Panc1 (cell line): ENCODE data around the gene CAPN9. TPM values are rescaled to one million over a fixed set of nuclear protein-coding genes. Genes with fewer than 3 reads are reported as not detected.
"Not testable (repeated sequence)": the region's sequence is repeated elsewhere in the genome, so short reads cannot be mapped to it uniquely, and the experiment has no call there.

Experiments used
- ATAC-seq: fragments of 200-7000 bp; cut with Tn5 transposase; 2 replicates; pipeline ENCODE4 v1.9.1; 2020; ENCODE audit warnings: mild to moderate bottlenecking, moderate library complexity
- BruUV-seq: library from RNA; stranded (reverse); fragments of 400-500 nt; replicated peaks from 2 replicates; lab custom pipeline; 2021; lab: Mats Ljungman, UMichigan
- CTCF ChIA-PET: fragments of 300-600 bp; sonication (Branson Sonifier 250); formaldehyde crosslinking; loops from one replicate; lab custom pipeline; 2022; ENCODE audit warnings: antibody characterized with exemption; lab: Charles Lee
- POLR2A ChIA-PET: fragments of 300-600 bp; sonication (Branson Sonifier 250); formaldehyde crosslinking; loops from one replicate; lab custom pipeline; 2022; ENCODE audit warnings: antibody characterized with exemption; lab: Charles Lee
- DNase-seq: peaks from one replicate; pipeline ENCODE4 v3.0.0-alpha.2; 2010; ENCODE audit warnings: low read depth, low spot score
- H3K27ac ChIP-seq: 2 replicates; pipeline ENCODE4 v1.5.1; 2011; ENCODE audit warnings: mild to moderate bottlenecking, low read length, inconsistent platforms
- H3K27me3 ChIP-seq: fragments of 200-500 bp; sonication (Bioruptor generic); 2 replicates; pipeline ENCODE4 v1.6.0; 2014; ENCODE audit warnings: low read length, inconsistent platforms; ENCODE audit not compliant: control insufficient read depth, insufficient read depth
- H3K36me3 ChIP-seq: fragments of 200-500 bp; sonication (Bioruptor generic); 2 replicates; pipeline ENCODE4 v1.5.1; 2014; ENCODE audit warnings: inconsistent platforms, mild to moderate bottlenecking, low read length, moderate library complexity; ENCODE audit not compliant: control insufficient read depth, insufficient read depth
- H3K4me1 ChIP-seq: 2 replicates; pipeline ENCODE4 v1.5.1; 2011; ENCODE audit warnings: inconsistent platforms, mild to moderate bottlenecking, low read length, moderate library complexity; ENCODE audit not compliant: control insufficient read depth, insufficient read depth
- H3K4me3 ChIP-seq, 2 experiments: 2 replicates each; pipeline ENCODE4 v1.5.1; 2011 to 2012; ENCODE audit warnings: low read depth in 2 of 2, low read length in 2 of 2, mild to moderate bottlenecking in 2 of 2, inconsistent platforms in 1 of 2, moderate library complexity in 1 of 2
- H3K9me3 ChIP-seq: fragments of 200-500 bp; sonication (Bioruptor generic); 2 replicates; pipeline ENCODE4 v1.5.1; 2014; ENCODE audit warnings: low read depth, mild to moderate bottlenecking, inconsistent platforms, low read length, moderate library complexity; ENCODE audit not compliant: control insufficient read depth, insufficient read depth
- POLR2AphosphoS5 ChIP-seq: IDR thresholded peaks from 2 replicates; pipeline ENCODE4 v1.6.1; 2012; ENCODE audit warnings: mild to moderate bottlenecking, low read depth, low read length, moderate library complexity
- SIN3A ChIP-seq: IDR thresholded peaks from 2 replicates; pipeline ENCODE4 v1.6.1; 2012; ENCODE audit warnings: low read depth, mild to moderate bottlenecking, low read length, moderate library complexity, borderline replicate concordance; ENCODE audit not compliant: insufficient read depth
- TCF7L2 ChIP-seq: IDR thresholded peaks from 2 replicates; pipeline ENCODE4 v1.6.1; 2011; ENCODE audit warnings: mild to moderate bottlenecking, low read depth, low read length, inconsistent platforms
- in situ Hi-C: cut with HindIII; loops from 2 replicates; pipeline ENCODE4 v1.10.0; 2016; ENCODE audit warnings: low sequenced_read_pairs, low pct_unique_long_range_greater_than_20kb
- intact Hi-C: fragments of 100-400 bp; cut with micrococcal nuclease; formaldehyde crosslinking; loops from one replicate; pipeline ENCODE4 v1.10.0; 2022; ENCODE audit not compliant: unreplicated experiment
- total RNA-seq: library from RNA; stranded (reverse); gene quantifications from one replicate; pipeline ENCODE4 v1.2.1, GENCODE V29; 2021; ENCODE audit not compliant: unreplicated experiment
- TF ChIP-seq, protein P1 (sequence below): fragments of 450-650 bp; IDR thresholded peaks from 2 replicates; pipeline ENCODE4 v1.5.1; 2017; ENCODE audit warnings: mild to moderate bottlenecking
- TF ChIP-seq, protein P2 (sequence below), 2 experiments: IDR thresholded peaks; 2 replicates each; pipeline ENCODE4 v1.6.1; 2011 to 2012; ENCODE audit warnings: low read depth in 2 of 2, control low read depth in 1 of 2, low read length in 1 of 2, mild to moderate bottlenecking in 1 of 2, moderate library complexity in 1 of 2; ENCODE audit not compliant: insufficient read depth in 1 of 2

Gene CAPN9
- total RNA-seq, 1 experiment from 2014 or later: not detected

DNA sequence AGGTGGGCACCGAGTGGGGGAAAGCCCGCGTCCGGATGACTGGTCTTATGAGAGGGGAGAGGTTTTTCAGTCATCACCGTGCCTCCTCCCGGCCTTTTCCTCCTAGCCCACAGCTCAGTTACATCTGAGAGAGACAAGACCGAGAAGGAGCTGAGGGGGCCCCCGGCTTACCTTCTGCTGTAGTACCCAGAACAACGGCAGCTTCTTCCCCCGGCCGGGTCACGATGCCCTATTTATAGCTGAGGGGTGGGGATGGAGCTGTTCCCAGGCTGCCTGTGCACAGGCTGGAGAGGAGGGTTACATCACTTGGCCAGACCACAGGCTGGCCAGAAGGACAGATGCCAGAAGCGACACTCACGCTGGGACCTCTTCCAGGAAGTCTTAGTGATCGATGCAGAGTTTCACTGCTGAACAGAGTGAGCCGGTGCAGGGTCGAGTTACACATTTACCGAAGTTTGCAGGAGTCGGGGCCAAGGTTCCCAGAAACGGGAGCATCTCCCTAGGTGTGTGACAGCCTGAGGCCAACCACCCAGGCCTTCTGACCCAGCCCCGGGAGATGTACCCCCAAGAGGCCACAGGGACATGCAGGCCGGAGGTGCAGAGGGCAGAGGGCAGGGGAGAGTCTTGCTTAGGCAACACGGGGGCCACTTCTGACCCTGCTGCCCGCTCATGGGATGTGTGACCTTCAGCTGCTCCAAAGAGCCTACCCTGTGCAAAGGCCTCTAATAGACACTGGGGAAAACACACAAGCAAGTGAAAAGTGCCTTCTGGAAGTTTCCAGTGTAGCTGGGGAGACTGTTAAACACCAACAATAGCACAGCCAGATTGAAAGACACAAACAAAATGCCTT, 33.0 kb upstream of the CAPN9 start, which contains the start of gene AGT:
AGT (minus strand) TSS at position 208 of the 850 bp plus-strand sequence. CDS start 3,299 bp downstream, outside the sequence.
- in situ Hi-C loops: no loop called here
- BruUV-seq: no TSS peak
- Histone ChIP-seq H3K27me3 (no peaks in the 10 kb centered on the region; the same call in 1 of the 2 replicates), H3K9me3 (no peaks in the 10 kb centered on the region), H3K36me3 (no peaks in the 10 kb centered on the region), H3K4me3 (no peak within 1 kb of the TSS), H3K4me1 (no peaks in the 10 kb centered on the region), H3K27ac (no peak within 1 kb of the TSS)
- ATAC-seq (no peak), DNase-seq (no peak)
- TF ChIP-seq POLR2AphosphoS5: no peak
- TF ChIP-seq, protein P1, sequence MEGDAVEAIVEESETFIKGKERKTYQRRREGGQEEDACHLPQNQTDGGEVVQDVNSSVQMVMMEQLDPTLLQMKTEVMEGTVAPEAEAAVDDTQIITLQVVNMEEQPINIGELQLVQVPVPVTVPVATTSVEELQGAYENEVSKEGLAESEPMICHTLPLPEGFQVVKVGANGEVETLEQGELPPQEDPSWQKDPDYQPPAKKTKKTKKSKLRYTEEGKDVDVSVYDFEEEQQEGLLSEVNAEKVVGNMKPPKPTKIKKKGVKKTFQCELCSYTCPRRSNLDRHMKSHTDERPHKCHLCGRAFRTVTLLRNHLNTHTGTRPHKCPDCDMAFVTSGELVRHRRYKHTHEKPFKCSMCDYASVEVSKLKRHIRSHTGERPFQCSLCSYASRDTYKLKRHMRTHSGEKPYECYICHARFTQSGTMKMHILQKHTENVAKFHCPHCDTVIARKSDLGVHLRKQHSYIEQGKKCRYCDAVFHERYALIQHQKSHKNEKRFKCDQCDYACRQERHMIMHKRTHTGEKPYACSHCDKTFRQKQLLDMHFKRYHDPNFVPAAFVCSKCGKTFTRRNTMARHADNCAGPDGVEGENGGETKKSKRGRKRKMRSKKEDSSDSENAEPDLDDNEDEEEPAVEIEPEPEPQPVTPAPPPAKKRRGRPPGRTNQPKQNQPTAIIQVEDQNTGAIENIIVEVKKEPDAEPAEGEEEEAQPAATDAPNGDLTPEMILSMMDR: no peak
- TF ChIP-seq, protein P2, sequence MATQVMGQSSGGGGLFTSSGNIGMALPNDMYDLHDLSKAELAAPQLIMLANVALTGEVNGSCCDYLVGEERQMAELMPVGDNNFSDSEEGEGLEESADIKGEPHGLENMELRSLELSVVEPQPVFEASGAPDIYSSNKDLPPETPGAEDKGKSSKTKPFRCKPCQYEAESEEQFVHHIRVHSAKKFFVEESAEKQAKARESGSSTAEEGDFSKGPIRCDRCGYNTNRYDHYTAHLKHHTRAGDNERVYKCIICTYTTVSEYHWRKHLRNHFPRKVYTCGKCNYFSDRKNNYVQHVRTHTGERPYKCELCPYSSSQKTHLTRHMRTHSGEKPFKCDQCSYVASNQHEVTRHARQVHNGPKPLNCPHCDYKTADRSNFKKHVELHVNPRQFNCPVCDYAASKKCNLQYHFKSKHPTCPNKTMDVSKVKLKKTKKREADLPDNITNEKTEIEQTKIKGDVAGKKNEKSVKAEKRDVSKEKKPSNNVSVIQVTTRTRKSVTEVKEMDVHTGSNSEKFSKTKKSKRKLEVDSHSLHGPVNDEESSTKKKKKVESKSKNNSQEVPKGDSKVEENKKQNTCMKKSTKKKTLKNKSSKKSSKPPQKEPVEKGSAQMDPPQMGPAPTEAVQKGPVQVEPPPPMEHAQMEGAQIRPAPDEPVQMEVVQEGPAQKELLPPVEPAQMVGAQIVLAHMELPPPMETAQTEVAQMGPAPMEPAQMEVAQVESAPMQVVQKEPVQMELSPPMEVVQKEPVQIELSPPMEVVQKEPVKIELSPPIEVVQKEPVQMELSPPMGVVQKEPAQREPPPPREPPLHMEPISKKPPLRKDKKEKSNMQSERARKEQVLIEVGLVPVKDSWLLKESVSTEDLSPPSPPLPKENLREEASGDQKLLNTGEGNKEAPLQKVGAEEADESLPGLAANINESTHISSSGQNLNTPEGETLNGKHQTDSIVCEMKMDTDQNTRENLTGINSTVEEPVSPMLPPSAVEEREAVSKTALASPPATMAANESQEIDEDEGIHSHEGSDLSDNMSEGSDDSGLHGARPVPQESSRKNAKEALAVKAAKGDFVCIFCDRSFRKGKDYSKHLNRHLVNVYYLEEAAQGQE (IDR thresholded peaks at IDR 0.05; ENCODE audit: insufficient read depth in 1 of 2, low read depth in 2 of 2, low read length in 1 of 2): no peak
- TF ChIP-seq TCF7L2: no peak
- no peak for TF ChIP-seq SIN3A
- ChIA-PET POLR2A (no interaction called here), CTCF (no interaction called here)
- intact Hi-C loops: no loop called here

GRCh38 chr1:230715510-230715909, 31.7 kb upstream of the CAPN9 start:
- Histone ChIP-seq H3K9me3 (no peaks in the 10 kb centered on the region), H3K27me3 (no peaks in the 10 kb centered on the region; the same call in 1 of the 2 replicates), H3K36me3 (no peaks in the 10 kb centered on the region), H3K4me3 (no peak overlapping the region), H3K4me1 (no peaks in the 10 kb centered on the region), H3K27ac (no peak overlapping the region)
- ChIA-PET POLR2A (no interaction called here), CTCF (no interaction called here)
- ATAC-seq (no peak), DNase-seq (no peak)
- in situ Hi-C loops: no loop called here
- TF ChIP-seq TCF7L2 (no peak), POLR2AphosphoS5 (no peak)
- TF ChIP-seq, protein P1: no peak
- no TSS peak for BruUV-seq
- intact Hi-C loops: no loop called here

GRCh38 chr1:230716453-230716852, 30.7 kb upstream of the CAPN9 start:
- H3K27ac ChIP-seq, in situ Hi-C loops, BruUV-seq, intact Hi-C loops, H3K36me3 ChIP-seq, H3K27me3 ChIP-seq, H3K4me1 ChIP-seq, ATAC-seq, DNase-seq, H3K9me3 ChIP-seq, CTCF ChIA-PET, H3K4me3 ChIP-seq: not testable (repeated sequence)
- POLR2A ChIA-PET: interaction anchor here (0.6 kb wide), 1 partner anchor 218 kb away, joined by 3 read pairs; no protein-coding TSS in a partner anchor
